Measurements from ENCODE around the gene RGS9. TPM values are rescaled to one million over a fixed set of nuclear protein-coding genes. Genes with fewer than 3 reads are reported as not detected.
"Not testable (repeated sequence)": the region's sequence is repeated elsewhere in the genome, so short reads cannot be mapped to it uniquely, and the experiment has no call there.

The RGS9 gene
- total RNA-seq, 2 donors from 2014 or later: 7.4 to 9.9 TPM

- DNase-seq: no peak
- H3K27ac ChIP-seq: no peak overlapping the region
- no peaks in the 10 kb centered on the region for H3K9me3 ChIP-seq
- H3K36me3 ChIP-seq: no peaks in the 10 kb centered on the region
- TF ChIP-seq CTCF (IDR thresholded peaks at IDR 0.05): no peak
- intact Hi-C loops (cut with DNase I): no loop called here
- H3K27me3 ChIP-seq: no peaks in the 10 kb centered on the region
- no peak overlapping the region for H3K4me3 ChIP-seq
- no peak overlapping the region for H3K9ac ChIP-seq (ENCODE audit: low read depth in 2 of 2, low read length in 2 of 2)
- H3K4me1 ChIP-seq: no peaks in the 10 kb centered on the region
These were observed 21.3 kb upstream of the RGS9 start for GRCh38 chr17:65115839-65116238.

- H3K36me3 ChIP-seq; H3K4me1 ChIP-seq; H3K9ac ChIP-seq (ENCODE audit: low read depth in 2 of 2, low read length in 2 of 2); H3K27ac ChIP-seq; DNase-seq; H3K9me3 ChIP-seq; H3K4me3 ChIP-seq; intact Hi-C loops (cut with DNase I); H3K27me3 ChIP-seq: not testable (repeated sequence)
These were observed 20.7 kb upstream of the RGS9 start for GRCh38 chr17:65116515-65116914.

- intact Hi-C loops (cut with DNase I): no loop called here
- DNase-seq: no peak
- Histone ChIP-seq H3K9me3 (no peaks in the 10 kb centered on the region), H3K27me3 (no peaks in the 10 kb centered on the region), H3K4me3 (no peak overlapping the region), H3K4me1 (no peaks in the 10 kb centered on the region), H3K36me3 (no peaks in the 10 kb centered on the region), H3K9ac (ENCODE audit: low read depth in 2 of 2, low read length in 2 of 2) (no peak overlapping the region), H3K27ac (no peak overlapping the region)
- TF ChIP-seq CTCF (IDR thresholded peaks at IDR 0.05): no peak
These were observed 19.7 kb upstream of the RGS9 start for GRCh38 chr17:65117384-65118035.

- Histone ChIP-seq H3K4me1 (no peaks in the 10 kb centered on the region), H3K36me3 (no peaks in the 10 kb centered on the region), H3K27ac (no peak overlapping the region), H3K9ac (ENCODE audit: low read depth in 2 of 2, low read length in 2 of 2) (no peak overlapping the region), H3K4me3 (no peak overlapping the region), H3K9me3 (no peaks in the 10 kb centered on the region), H3K27me3 (no peaks in the 10 kb centered on the region)
- intact Hi-C loops (cut with DNase I): no loop called here
- TF ChIP-seq CTCF (IDR thresholded peaks at IDR 0.05): no peak
- DNase-seq: no peak
These were observed 15.8 kb upstream of the RGS9 start for GRCh38 chr17:65121368-65121767.

- no peaks in the 10 kb centered on the region for H3K9me3 ChIP-seq
- H3K27me3 ChIP-seq: no peaks in the 10 kb centered on the region
- intact Hi-C loops (cut with DNase I): no loop called here
- H3K36me3 ChIP-seq: no peaks in the 10 kb centered on the region
- H3K4me3 ChIP-seq: peak overlapping the region; percentile 67
- DNase-seq: no peak
- no peaks in the 10 kb centered on the region for H3K4me1 ChIP-seq
- H3K27ac ChIP-seq: peak overlapping the region; percentile 90
- TF ChIP-seq CTCF (IDR thresholded peaks at IDR 0.05): no peak
- H3K9ac ChIP-seq (ENCODE audit: low read depth in 2 of 2, low read length in 2 of 2): peak overlapping the region in 1 of 2 donors; percentile 34
These were observed 15.0 kb upstream of the RGS9 start for GRCh38 chr17:65121916-65122806.
